Loucy (cell line): ENCODE results near the gene CASZ1.

Experiments used
- H2AFZ ChIP-seq: fragments of 200-600 bp; sonication (generic); 2 replicates; pipeline ENCODE4 v1.6.0; 2016; ENCODE audit warnings: antibody characterized with exemption, mild to moderate bottlenecking, low read length, moderate library complexity
- H3F3A ChIP-seq: fragments of 200-600 bp; 2 replicates; pipeline ENCODE4 v1.6.0; 2016; ENCODE audit warnings: antibody characterized with exemption, low read depth, mild to moderate bottlenecking
- H3K27me3 ChIP-seq: fragments of 200-600 bp; sonication (generic); 2 replicates; pipeline ENCODE4 v1.6.1; 2014; ENCODE audit warnings: low read length, mild to moderate bottlenecking; ENCODE audit not compliant: insufficient read depth, poor library complexity, severe bottlenecking
- H3K36me3 ChIP-seq: fragments of 200-600 bp; sonication (generic); 2 replicates; pipeline ENCODE4 v1.6.1; 2016; ENCODE audit warnings: low read length; ENCODE audit not compliant: insufficient read depth
- H3K4me1 ChIP-seq: fragments of 200-600 bp; sonication (generic); 2 replicates; pipeline ENCODE4 v1.5.1; 2014; ENCODE audit warnings: low read length, mild to moderate bottlenecking; ENCODE audit not compliant: insufficient read depth, poor library complexity, severe bottlenecking
- H3K4me2 ChIP-seq: fragments of 200-600 bp; sonication (generic); 2 replicates; pipeline ENCODE4 v1.6.0; 2014; ENCODE audit warnings: antibody characterized with exemption, low read length, low read depth, mild to moderate bottlenecking; ENCODE audit not compliant: poor library complexity, severe bottlenecking
- H3K4me3 ChIP-seq: fragments of 200-600 bp; sonication (generic); 2 replicates; pipeline ENCODE4 v1.5.1; 2014; ENCODE audit warnings: low read length, mild to moderate bottlenecking, mixed read lengths; ENCODE audit not compliant: poor library complexity, severe bottlenecking
- H3K79me2 ChIP-seq: fragments of 200-600 bp; sonication (generic); 2 replicates; pipeline ENCODE4 v1.6.1; 2014; ENCODE audit warnings: low read length; ENCODE audit not compliant: insufficient read depth
- H3K9ac ChIP-seq: fragments of 200-600 bp; sonication (generic); 2 replicates; pipeline ENCODE4 v1.6.0; 2014; ENCODE audit warnings: mild to moderate bottlenecking, low read depth, low read length, moderate library complexity; ENCODE audit not compliant: poor library complexity, severe bottlenecking
- H3K9me2 ChIP-seq: fragments of 200-600 bp; sonication (generic); replicated peaks from 2 replicates; pipeline ENCODE4 v1.6.1; 2016; ENCODE audit warnings: low read depth, low read length, mixed read lengths
- H3K9me3 ChIP-seq: fragments of 200-600 bp; sonication (generic); 2 replicates; pipeline ENCODE4 v1.6.1; 2014; ENCODE audit warnings: mild to moderate bottlenecking, antibody characterized with exemption, low read length, low read depth; ENCODE audit not compliant: insufficient read depth
- H4K20me1 ChIP-seq: fragments of 200-600 bp; sonication (generic); 2 replicates; pipeline ENCODE4 v1.6.0; 2014; ENCODE audit warnings: antibody characterized with exemption, low read length, mild to moderate bottlenecking; ENCODE audit not compliant: insufficient read depth, poor library complexity, severe bottlenecking
- CTCF ChIP-seq: fragments of 200-600 bp; sonication (generic); conservative IDR thresholded peaks from 2 replicates; pipeline ENCODE4 v1.5.1; 2014; ENCODE audit warnings: mild to moderate bottlenecking, antibody characterized with exemption, low read length
- EZH2phosphoT487 ChIP-seq: fragments of 200-600 bp; IDR thresholded peaks from 2 replicates; pipeline ENCODE4 v1.6.1; 2018; ENCODE audit warnings: antibody characterized with exemption, mild to moderate bottlenecking, moderate library complexity, borderline replicate concordance

The CASZ1 gene

GRCh38 chr1:10653370-10654125 is 142.9 kb downstream of the CASZ1 start:
- no peaks in the 10 kb centered on the region for H3K27me3 ChIP-seq

GRCh38 chr1:10652626-10653025 is 143.8 kb downstream of the CASZ1 start:
- Histone ChIP-seq H3F3A (no peaks in the 10 kb centered on the region), H3K9ac (no peak overlapping the region), H3K4me2 (no peak overlapping the region), H3K4me3 (no peak overlapping the region), H3K9me3 (no peaks in the 10 kb centered on the region), H3K79me2 (no peaks in the 10 kb centered on the region), H3K4me1 (no peaks in the 10 kb centered on the region), H3K27me3 (no peaks in the 10 kb centered on the region), H3K36me3 (no peaks in the 10 kb centered on the region; the same call in 1 of the 2 replicates), H4K20me1 (no peaks in the 10 kb centered on the region), H2AFZ (no peak overlapping the region), H3K9me2 (no peaks in the 10 kb centered on the region)
- TF ChIP-seq EZH2phosphoT487 (no peak), CTCF (no peak)

More at GRCh38 chr1:10653370-10654125, 142.9 kb downstream of the CASZ1 start:
- no peaks in the 10 kb centered on the region for H3K4me1 ChIP-seq
- TF ChIP-seq EZH2phosphoT487: no peak
- TF ChIP-seq CTCF: no peak
- H3K36me3 ChIP-seq: no peaks in the 10 kb centered on the region; the same call in 1 of the 2 replicates
- H4K20me1 ChIP-seq: no peaks in the 10 kb centered on the region
- no peaks in the 10 kb centered on the region for H3K79me2 ChIP-seq
- H3F3A ChIP-seq: no peaks in the 10 kb centered on the region
- H3K9me3 ChIP-seq: no peaks in the 10 kb centered on the region
- no peaks in the 10 kb centered on the region for H3K9me2 ChIP-seq
- no peak overlapping the region for H3K9ac ChIP-seq
- no peak overlapping the region for H2AFZ ChIP-seq
- H3K4me3 ChIP-seq: no peak overlapping the region
- no peak overlapping the region for H3K4me2 ChIP-seq

- Histone ChIP-seq H3K9ac (no peak overlapping the region), H3K36me3 (no peaks in the 10 kb centered on the region; the same call in 1 of the 2 replicates), H3K9me3 (no peaks in the 10 kb centered on the region), H3F3A (no peaks in the 10 kb centered on the region), H4K20me1 (no peaks in the 10 kb centered on the region), H3K9me2 (no peaks in the 10 kb centered on the region), H3K4me3 (no peak overlapping the region), H3K79me2 (no peaks in the 10 kb centered on the region), H3K4me2 (no peak overlapping the region), H3K27me3 (no peaks in the 10 kb centered on the region), H2AFZ (no peak overlapping the region), H3K4me1 (no peaks in the 10 kb centered on the region)
- TF ChIP-seq CTCF (no peak), EZH2phosphoT487 (no peak)
Observed at GRCh38 chr1:10651793-10652192, 144.7 kb downstream of the CASZ1 start.
